ENCODE measurements around the gene TNFAIP8L2.

DNA sequence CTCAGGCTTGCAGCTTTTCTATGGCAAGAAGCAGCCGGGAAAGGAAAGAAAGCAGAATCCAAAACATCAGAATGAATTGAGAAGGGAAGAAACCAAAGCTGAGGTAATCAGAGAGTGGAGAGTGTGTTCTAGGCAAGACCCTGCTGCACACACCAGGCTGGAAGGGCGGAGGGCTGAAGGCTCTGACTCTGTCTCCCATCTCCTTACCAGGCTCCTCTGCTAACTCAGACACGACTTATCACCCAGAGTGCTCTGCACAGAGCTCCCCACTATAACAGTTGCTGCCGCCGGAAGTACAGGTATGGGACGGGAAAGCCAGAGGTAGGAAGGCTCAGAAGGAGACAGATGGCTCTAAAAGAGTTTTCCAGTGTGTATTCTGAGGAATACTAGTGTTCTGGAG lies 10.7 kb downstream of the TNFAIP8L2 start:
- no peak for TF ChIP-seq POLR2AphosphoS5 (IDR thresholded peaks at IDR 0.05)
- TF ChIP-seq, protein P1, sequence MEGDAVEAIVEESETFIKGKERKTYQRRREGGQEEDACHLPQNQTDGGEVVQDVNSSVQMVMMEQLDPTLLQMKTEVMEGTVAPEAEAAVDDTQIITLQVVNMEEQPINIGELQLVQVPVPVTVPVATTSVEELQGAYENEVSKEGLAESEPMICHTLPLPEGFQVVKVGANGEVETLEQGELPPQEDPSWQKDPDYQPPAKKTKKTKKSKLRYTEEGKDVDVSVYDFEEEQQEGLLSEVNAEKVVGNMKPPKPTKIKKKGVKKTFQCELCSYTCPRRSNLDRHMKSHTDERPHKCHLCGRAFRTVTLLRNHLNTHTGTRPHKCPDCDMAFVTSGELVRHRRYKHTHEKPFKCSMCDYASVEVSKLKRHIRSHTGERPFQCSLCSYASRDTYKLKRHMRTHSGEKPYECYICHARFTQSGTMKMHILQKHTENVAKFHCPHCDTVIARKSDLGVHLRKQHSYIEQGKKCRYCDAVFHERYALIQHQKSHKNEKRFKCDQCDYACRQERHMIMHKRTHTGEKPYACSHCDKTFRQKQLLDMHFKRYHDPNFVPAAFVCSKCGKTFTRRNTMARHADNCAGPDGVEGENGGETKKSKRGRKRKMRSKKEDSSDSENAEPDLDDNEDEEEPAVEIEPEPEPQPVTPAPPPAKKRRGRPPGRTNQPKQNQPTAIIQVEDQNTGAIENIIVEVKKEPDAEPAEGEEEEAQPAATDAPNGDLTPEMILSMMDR (IDR thresholded peaks at IDR 0.05), result no peak

Data from sigmoid colon (tissue), 4 donors.